Smooth muscle cell (in vitro differentiated cells): ENCODE data around the gene CYP17A1. TPM values are rescaled to one million over a fixed set of nuclear protein-coding genes. Genes with fewer than 3 reads are reported as not detected.

Experiments used
- DNase-seq: peaks from one replicate; lab custom pipeline; 2025; ENCODE audit not compliant: unreplicated experiment; lab: John Stamatoyannopoulos, UW
- H2AFZ ChIP-seq: fragments of 200-600 bp; sonication (generic); 2 replicates; pipeline ENCODE4 v1.6.0; 2016; ENCODE audit warnings: antibody characterized with exemption, low read depth, mild to moderate bottlenecking
- H3F3A ChIP-seq: fragments of 200-600 bp; sonication (generic); 2 replicates; pipeline ENCODE4 v1.6.0; 2017; ENCODE audit warnings: antibody characterized with exemption, low read depth
- H3K27ac ChIP-seq: fragments of 200-600 bp; sonication (generic); 2 replicates; pipeline ENCODE4 v1.5.1; 2016; ENCODE audit warnings: low read depth, mild to moderate bottlenecking
- H3K27me3 ChIP-seq: fragments of 200-600 bp; sonication (generic); 2 replicates; pipeline ENCODE4 v1.6.1; 2016; ENCODE audit warnings: low read depth, mild to moderate bottlenecking
- H3K36me3 ChIP-seq: fragments of 200-600 bp; sonication (generic); 2 replicates; pipeline ENCODE4 v1.5.1; 2016; ENCODE audit warnings: low read depth
- H3K4me1 ChIP-seq: fragments of 200-600 bp; sonication (generic); 2 replicates; pipeline ENCODE4 v1.5.1; 2016; ENCODE audit warnings: low read depth
- H3K4me2 ChIP-seq: fragments of 200-600 bp; sonication (generic); 2 replicates; pipeline ENCODE4 v1.6.0; 2016; ENCODE audit warnings: mild to moderate bottlenecking
- H3K4me3 ChIP-seq: fragments of 200-600 bp; sonication (generic); 2 replicates; pipeline ENCODE4 v1.5.1; 2016; ENCODE audit warnings: mild to moderate bottlenecking
- H3K79me2 ChIP-seq: fragments of 200-600 bp; sonication (generic); 2 replicates; pipeline ENCODE4 v1.6.0; 2016; ENCODE audit warnings: low read depth, mild to moderate bottlenecking
- H3K9ac ChIP-seq: fragments of 200-600 bp; sonication (generic); 2 replicates; pipeline ENCODE4 v1.6.0; 2016; ENCODE audit warnings: low read depth
- H3K9me3 ChIP-seq: fragments of 200-600 bp; sonication (generic); replicated peaks from 2 replicates; pipeline ENCODE4 v1.5.1; 2016; ENCODE audit warnings: low read depth
- H4K20me1 ChIP-seq: fragments of 200-600 bp; sonication (generic); 2 replicates; pipeline ENCODE4 v1.6.0; 2016; ENCODE audit warnings: low read depth
- CTCF ChIP-seq: fragments of 200-600 bp; sonication (generic); IDR thresholded peaks from 2 replicates; pipeline ENCODE4 v1.5.1; 2017; ENCODE audit warnings: borderline replicate concordance, mild to moderate bottlenecking, antibody characterized with exemption; ENCODE audit not compliant: insufficient read depth, poor library complexity, severe bottlenecking
- WGBS: methylation state at CpG from one replicate; pipeline ENCODE4 v1.1.7; 2016; ENCODE audit warnings: low lambda C conversion rate; 5-methylcytosine and 5-hydroxymethylcytosine counted together
- polyA plus RNA-seq: library from polyadenylated mRNA; unstranded; fragments of >200 nt; fragmentation: Nextera tagmentation; extraction: Ambion mirVana; gene quantifications from 2 replicates; pipeline ENCODE4 v1.2.1, GENCODE V29; 2016
- total RNA-seq: library from RNA; depleted of rRNA; stranded (reverse); fragments of >200 nt; gene quantifications from 2 replicates; pipeline ENCODE4 v1.2.3, GENCODE V29; 2014

CYP17A1 gene
- total and polyA plus RNA-seq, 2 experiments from 2014 or later, result not detected

GRCh38 chr10:102801496-102801895 is 35.7 kb downstream of the CYP17A1 start:
- Histone ChIP-seq H3K9me3 (no peaks in the 10 kb centered on the region), H3K36me3 (no peaks in the 10 kb centered on the region), H4K20me1 (peaks cover 38% of the 10 kb centered on the region), H3K4me3 (no peak overlapping the region), H3K27ac (peak overlapping the region; percentile 35), H3K4me1 (peaks cover 8% of the 10 kb centered on the region), H3F3A (peaks cover 2% of the 10 kb centered on the region), H3K4me2 (peak overlapping the region; percentile 27), H3K27me3 (no peaks in the 10 kb centered on the region), H3K79me2 (peaks cover 38% of the 10 kb centered on the region), H2AFZ (no peak overlapping the region), H3K9ac (no peak overlapping the region)
- TF ChIP-seq CTCF, result no peak
- no peak for DNase-seq
- 38% methylated on average over 2 of the region's 2 CpGs for WGBS

- Histone ChIP-seq H3K4me3 (no peak overlapping the region), H2AFZ (no peak overlapping the region), H3F3A (peaks cover 1% of the 10 kb centered on the region), H3K4me1 (peaks cover 8% of the 10 kb centered on the region), H3K27me3 (no peaks in the 10 kb centered on the region), H3K36me3 (no peaks in the 10 kb centered on the region), H4K20me1 (peaks cover 43% of the 10 kb centered on the region), H3K9ac (no peak overlapping the region), H3K9me3 (no peaks in the 10 kb centered on the region), H3K4me2 (no peak overlapping the region), H3K27ac (peak overlapping the region; percentile 35), H3K79me2 (peaks cover 31% of the 10 kb centered on the region)
- TF ChIP-seq CTCF, result no peak
- no peak for DNase-seq
- 66% methylated on average over 10 of the region's 10 CpGs for WGBS
Observed at GRCh38 chr10:102800611-102801335, 36.4 kb downstream of the CYP17A1 start.

GRCh38 chr10:102799691-102800471 is 37.3 kb downstream of the CYP17A1 start:
- H3K36me3 ChIP-seq, result no peaks in the 10 kb centered on the region
- H3F3A ChIP-seq, result peaks cover 10% of the 10 kb centered on the region
- no peak overlapping the region for H3K4me2 ChIP-seq
- H3K4me1 ChIP-seq, result peaks cover 8% of the 10 kb centered on the region
- H3K27ac ChIP-seq, result no peak overlapping the region
- no peaks in the 10 kb centered on the region for H3K9me3 ChIP-seq
- 81% methylated on average over 8 of the region's 8 CpGs for WGBS
- H3K4me3 ChIP-seq, result no peak overlapping the region
- no peak overlapping the region for H3K9ac ChIP-seq
- H4K20me1 ChIP-seq, result peaks cover 51% of the 10 kb centered on the region
- H3K79me2 ChIP-seq, result peaks cover 29% of the 10 kb centered on the region
- no peak overlapping the region for H2AFZ ChIP-seq
- H3K27me3 ChIP-seq, result no peaks in the 10 kb centered on the region
- DNase-seq, result no peak
- TF ChIP-seq CTCF, result no peak
